GM12864 (cell line): ENCODE measurements around the gene CBFA2T3.

Source experiments
- DNase-seq: peaks from one replicate; pipeline ENCODE4 v3.0.0-alpha.2; 2011; ENCODE audit warnings: low read depth
- H3K4me3 ChIP-seq: 2 replicates; pipeline ENCODE4 v1.5.1; 2011; ENCODE audit warnings: mild to moderate bottlenecking, low read depth, low read length, control low read depth
- TF ChIP-seq, protein P1 (sequence below): IDR thresholded peaks from 2 replicates; pipeline ENCODE4 v1.5.1; 2011; ENCODE audit warnings: low read depth, mild to moderate bottlenecking, moderate library complexity, low read length, control low read depth, inconsistent platforms; ENCODE audit errors: missing control alignments

CBFA2T3 gene

DNA sequence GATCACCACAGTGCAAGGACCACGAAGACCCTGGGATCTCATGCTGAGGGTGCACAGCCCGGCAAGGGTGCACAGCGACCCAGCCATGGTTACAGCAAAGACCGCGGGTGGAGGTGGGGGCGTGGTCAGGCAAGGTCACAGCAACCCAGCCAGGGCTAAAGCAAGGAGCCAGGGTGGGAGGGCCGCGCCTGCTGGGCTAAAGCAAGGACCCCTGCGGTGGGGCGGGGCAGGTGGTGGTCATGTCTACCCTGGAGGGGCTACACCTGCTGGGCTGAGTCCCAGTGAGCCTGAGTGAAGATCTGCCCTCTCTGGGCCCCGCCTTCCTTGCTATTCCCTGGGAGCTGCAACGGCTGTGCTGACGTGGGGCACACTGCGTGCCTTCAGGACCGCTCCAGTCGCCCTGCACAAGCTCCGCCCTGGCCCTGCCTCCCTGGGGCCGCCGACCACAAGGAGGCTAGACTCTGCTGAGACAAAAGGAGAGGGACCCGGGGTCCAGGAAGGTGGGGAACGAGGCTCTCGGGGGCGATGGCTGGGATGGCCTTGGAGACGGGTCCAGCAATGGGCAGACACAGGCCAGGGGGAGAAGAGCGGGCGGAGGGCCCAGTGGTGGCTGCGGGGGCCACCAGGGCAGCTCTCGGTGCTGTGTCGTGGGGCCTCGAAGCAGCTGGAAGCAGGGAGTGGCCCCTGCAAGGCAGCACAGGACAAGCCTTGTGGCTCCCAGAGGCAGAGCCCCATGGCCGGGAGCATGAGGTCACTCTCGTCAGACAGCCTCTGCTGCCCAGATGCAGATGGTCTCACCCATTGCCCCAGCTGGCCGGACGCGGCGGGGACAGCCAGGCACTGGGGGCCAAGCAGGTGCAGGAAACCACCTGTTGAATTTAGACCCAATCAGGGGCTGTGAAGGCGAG, 52.8 kb downstream of the CBFA2T3 start:
- no peak overlapping the region for H3K4me3 ChIP-seq
- TF ChIP-seq, protein P1, sequence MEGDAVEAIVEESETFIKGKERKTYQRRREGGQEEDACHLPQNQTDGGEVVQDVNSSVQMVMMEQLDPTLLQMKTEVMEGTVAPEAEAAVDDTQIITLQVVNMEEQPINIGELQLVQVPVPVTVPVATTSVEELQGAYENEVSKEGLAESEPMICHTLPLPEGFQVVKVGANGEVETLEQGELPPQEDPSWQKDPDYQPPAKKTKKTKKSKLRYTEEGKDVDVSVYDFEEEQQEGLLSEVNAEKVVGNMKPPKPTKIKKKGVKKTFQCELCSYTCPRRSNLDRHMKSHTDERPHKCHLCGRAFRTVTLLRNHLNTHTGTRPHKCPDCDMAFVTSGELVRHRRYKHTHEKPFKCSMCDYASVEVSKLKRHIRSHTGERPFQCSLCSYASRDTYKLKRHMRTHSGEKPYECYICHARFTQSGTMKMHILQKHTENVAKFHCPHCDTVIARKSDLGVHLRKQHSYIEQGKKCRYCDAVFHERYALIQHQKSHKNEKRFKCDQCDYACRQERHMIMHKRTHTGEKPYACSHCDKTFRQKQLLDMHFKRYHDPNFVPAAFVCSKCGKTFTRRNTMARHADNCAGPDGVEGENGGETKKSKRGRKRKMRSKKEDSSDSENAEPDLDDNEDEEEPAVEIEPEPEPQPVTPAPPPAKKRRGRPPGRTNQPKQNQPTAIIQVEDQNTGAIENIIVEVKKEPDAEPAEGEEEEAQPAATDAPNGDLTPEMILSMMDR: no peak
- no peak for DNase-seq

GRCh38 chr16:88923450-88923849, 53.6 kb downstream of the CBFA2T3 start:
- no peak for DNase-seq
- no peak overlapping the region for H3K4me3 ChIP-seq
- TF ChIP-seq, protein P1: no peak

DNA sequence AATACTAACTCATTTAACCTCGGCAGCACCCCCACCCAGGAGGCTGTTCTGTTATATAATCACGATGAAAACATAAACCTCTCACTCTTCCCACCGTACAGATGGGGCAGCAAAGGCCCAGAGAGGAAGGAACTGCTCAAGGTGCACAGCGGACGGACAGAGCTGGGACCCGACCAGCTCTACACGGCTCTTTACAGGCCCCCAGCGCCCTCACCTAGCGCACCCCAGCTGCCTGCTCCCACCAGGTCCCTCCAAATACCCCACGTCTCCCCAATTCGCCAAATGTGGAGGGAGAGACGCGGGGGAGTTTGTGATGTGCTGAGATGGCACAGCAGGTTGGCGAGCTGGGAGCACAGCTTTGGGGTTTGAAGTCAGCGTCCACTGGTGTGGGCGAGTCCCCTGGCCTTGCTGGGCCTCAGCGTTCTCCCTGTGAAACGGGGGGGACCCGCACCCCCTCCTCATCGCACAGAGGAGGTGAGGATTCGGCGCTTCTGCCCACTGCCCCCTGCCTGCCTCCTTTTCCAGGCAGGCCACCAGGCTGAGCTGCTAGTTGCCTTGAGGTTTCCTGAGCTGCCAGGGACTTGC, 54.1 kb downstream of the CBFA2T3 start:
- DNase-seq: no peak
- no peak overlapping the region for H3K4me3 ChIP-seq
- TF ChIP-seq, protein P1: no peak

DNA sequence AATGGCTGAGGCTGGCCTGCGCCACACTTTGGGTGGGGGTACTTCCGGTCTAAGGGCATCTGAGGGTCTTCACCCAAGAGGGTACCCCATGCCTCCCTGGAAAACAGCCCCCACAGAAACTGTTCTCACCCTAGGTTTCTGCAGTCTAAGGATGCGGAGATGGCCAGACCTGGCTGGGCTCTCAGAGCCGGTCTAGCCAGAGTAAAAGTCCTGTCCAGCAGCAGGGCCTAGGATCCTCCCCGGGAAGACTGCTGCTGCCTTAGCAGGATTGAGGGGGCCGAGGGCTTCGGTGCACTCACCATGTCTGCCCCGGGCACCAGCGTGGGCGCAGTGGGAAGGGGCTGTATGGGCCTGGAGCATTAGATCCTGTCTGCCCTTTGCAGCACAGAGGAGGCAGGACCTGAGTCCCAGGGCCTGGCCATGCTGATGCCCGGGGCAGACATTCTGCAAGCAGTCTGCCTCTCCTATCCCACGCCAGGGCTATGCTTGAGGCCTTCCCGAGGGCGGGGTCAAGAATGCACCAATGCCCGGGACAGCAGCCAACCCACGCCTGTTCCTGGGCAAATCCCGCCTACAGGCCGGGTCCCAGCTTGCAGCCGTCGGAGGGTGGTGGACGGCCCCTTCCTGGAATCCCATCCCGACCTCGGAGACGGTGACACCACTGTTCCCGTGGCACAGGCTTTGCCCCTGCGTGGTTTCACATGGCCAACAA, 54.7 kb downstream of the CBFA2T3 start:
- TF ChIP-seq, protein P1: no peak

DNA sequence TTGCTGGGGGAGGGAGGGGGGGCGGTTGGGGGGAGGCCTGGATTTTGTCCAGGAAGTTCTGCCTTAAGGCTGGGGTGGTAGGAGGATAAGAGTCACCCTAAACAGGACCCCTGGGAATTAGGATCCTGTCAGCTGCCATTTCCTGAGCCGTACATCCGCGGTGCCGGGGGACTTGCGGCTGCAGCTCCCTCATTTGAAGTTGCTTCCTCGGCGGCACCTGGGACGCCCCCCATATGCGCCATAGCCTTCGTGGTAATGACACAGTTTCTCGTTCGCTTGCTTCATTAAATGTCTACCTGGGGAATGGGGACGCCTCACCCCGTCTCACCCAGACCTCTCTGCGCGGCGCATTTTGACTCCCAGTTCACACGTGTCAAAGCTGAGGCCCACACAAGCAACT, 55.4 kb downstream of the CBFA2T3 start:
- H3K4me3 ChIP-seq: no peak overlapping the region
- DNase-seq: no peak
- TF ChIP-seq, protein P1: no peak

More for the DNA sequence above, 54.7 kb downstream of the CBFA2T3 start:
- H3K4me3 ChIP-seq: no peak overlapping the region
- DNase-seq: no peak

DNA sequence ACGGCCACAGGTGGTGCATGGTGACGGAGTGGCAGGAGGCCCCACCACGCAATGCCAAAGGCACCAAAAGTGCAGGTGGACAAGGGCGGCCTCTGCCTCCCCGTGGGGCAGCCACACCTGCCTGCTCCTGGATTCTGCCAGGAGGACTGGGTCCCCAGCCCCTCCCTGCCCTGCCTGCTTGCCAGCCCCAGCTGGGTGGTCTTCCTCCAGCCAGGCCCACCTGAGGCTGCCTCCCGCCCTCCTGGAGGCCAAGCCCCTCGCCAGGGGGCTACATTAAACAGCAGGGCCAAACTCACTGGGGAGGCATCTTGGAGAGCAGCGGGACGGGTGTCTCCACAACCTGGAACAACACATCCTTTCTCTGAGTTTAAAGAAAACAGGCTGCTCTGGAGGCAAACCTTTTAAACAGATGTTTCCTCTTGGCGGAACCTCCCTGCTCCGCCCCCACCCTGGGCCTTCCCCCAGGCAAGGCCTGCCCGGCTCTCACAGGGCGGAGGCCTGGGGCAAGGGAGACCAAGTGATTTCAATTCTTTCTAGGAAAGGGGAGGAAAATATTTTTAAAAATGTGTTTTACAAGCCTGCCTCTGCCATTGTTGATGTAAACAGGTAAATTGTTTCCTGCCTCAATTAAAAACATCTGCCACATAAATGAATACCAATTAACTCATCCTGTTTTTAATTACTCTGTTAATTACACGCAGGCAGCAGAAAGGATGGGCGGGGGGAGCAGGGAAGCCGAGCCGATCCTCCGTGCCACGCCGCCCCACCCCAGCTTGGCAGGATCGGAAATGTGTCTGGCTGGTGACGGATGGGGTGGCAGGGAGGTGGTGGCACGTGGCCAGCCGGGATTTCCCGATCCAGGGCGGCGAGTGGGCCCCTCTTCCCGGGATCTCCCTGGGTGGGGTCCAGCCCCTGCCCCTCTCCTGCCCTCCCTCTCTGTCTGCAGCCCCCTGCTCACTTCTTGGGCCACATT, 56.1 kb downstream of the CBFA2T3 start:
- peak; percentile 16 for DNase-seq
- no peak overlapping the region for H3K4me3 ChIP-seq
- TF ChIP-seq, protein P1: no peak
